SH-SY5Y (cell line): Measurements from ENCODE around the gene CEP76.

Experiments
- GATA2 ChIP-seq: IDR thresholded peaks from 2 replicates; pipeline ENCODE4 v1.6.1; 2011; ENCODE audit warnings: mild to moderate bottlenecking, low read depth, low read length
- GATA3 ChIP-seq: IDR thresholded peaks from 2 replicates; pipeline ENCODE4 v1.6.1; 2011; ENCODE audit warnings: low read depth, mild to moderate bottlenecking, low read length, moderate library complexity

- TF ChIP-seq GATA2 (no peak), GATA3 (no peak)
These were observed 20.2 kb upstream of the CEP76 start for GRCh38 chr18:12722731-12723130.
